Upper lobe of right lung (tissue), 1 donor: ENCODE data around the gene NPS. TPM values are rescaled to one million over a fixed set of nuclear protein-coding genes. Genes with fewer than 3 reads are reported as not detected.

ENCODE experiments used
- ATAC-seq: fragments of 200-7000 bp; cut with Tn5 transposase; one replicate; pipeline ENCODE4 v1.9.1; 2020; ENCODE audit warnings: mild to moderate bottlenecking, moderate library complexity
- DNase-seq: peaks from one replicate; pipeline ENCODE4 v3.0.0-alpha.2; 2020
- H3K27ac ChIP-seq: fragments of 200-600 bp; one replicate; pipeline ENCODE4 v1.8.0; 2022
- H3K27me3 ChIP-seq: fragments of 200-600 bp; one replicate; pipeline ENCODE4 v1.8.0; 2022; ENCODE audit warnings: mild to moderate bottlenecking
- H3K36me3 ChIP-seq: fragments of 200-600 bp; one replicate; pipeline ENCODE4 v1.8.0; 2022
- H3K4me1 ChIP-seq: fragments of 200-600 bp; one replicate; pipeline ENCODE4 v1.8.0; 2022
- H3K4me3 ChIP-seq: fragments of 200-600 bp; one replicate; pipeline ENCODE4 v1.8.0; 2022; ENCODE audit warnings: mild to moderate bottlenecking
- H3K9me3 ChIP-seq: fragments of 200-600 bp; one replicate; pipeline ENCODE4 v1.8.0; 2022
- intact Hi-C: fragments of 100-400 bp; cut with DNase I; formaldehyde crosslinking; loops from one replicate; pipeline ENCODE4 v1.11.0; 2022
- total RNA-seq: library from RNA; stranded (reverse); fragmentation: NEBNext Ultra II Directional; extraction: Animal tissue kit (Norgen Biotek cat#: 25700); gene quantifications from one replicate; pipeline ENCODE4 v1.2.1, GENCODE V29; 2021
- TF ChIP-seq, protein P1 (sequence below): fragments of 200-600 bp; IDR thresholded peaks from one replicate; pipeline ENCODE4 v1.8.0; 2022; ENCODE audit warnings: antibody characterized with exemption
- donor health status: DM: no; HTN: yes; CAD: no; lungs with severe emphysema.

Gene NPS
- total RNA-seq, 1 donor from 2014 or later: not detected

DNA sequence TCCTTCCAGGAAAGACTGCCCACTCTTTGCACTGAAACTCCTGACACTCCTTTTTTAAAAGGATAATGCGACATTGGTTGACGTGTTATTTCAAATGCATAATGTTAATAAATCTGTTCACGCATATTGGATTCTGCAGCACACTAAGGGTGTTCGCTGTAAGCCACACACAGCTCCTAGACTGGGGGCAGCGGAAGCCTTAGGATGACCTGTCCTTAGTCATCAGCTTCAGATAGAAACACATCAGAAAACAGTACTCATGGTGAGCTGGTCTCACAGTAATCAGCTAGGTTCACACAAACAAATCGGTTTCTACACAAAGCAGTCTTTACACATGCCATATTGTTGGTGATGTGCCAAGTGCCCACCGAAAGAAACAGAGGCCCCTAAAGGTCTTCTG is 4.3 kb downstream of the NPS start:
- Histone ChIP-seq H3K9me3 (no peaks in the 10 kb centered on the region), H3K4me3 (no peak overlapping the region), H3K4me1 (no peaks in the 10 kb centered on the region), H3K27ac (no peak overlapping the region), H3K36me3 (no peaks in the 10 kb centered on the region), H3K27me3 (no peaks in the 10 kb centered on the region)
- intact Hi-C loops: no loop called here
- TF ChIP-seq, protein P1, sequence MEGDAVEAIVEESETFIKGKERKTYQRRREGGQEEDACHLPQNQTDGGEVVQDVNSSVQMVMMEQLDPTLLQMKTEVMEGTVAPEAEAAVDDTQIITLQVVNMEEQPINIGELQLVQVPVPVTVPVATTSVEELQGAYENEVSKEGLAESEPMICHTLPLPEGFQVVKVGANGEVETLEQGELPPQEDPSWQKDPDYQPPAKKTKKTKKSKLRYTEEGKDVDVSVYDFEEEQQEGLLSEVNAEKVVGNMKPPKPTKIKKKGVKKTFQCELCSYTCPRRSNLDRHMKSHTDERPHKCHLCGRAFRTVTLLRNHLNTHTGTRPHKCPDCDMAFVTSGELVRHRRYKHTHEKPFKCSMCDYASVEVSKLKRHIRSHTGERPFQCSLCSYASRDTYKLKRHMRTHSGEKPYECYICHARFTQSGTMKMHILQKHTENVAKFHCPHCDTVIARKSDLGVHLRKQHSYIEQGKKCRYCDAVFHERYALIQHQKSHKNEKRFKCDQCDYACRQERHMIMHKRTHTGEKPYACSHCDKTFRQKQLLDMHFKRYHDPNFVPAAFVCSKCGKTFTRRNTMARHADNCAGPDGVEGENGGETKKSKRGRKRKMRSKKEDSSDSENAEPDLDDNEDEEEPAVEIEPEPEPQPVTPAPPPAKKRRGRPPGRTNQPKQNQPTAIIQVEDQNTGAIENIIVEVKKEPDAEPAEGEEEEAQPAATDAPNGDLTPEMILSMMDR: no peak
- DNase-seq (no peak), ATAC-seq (no peak)

DNA sequence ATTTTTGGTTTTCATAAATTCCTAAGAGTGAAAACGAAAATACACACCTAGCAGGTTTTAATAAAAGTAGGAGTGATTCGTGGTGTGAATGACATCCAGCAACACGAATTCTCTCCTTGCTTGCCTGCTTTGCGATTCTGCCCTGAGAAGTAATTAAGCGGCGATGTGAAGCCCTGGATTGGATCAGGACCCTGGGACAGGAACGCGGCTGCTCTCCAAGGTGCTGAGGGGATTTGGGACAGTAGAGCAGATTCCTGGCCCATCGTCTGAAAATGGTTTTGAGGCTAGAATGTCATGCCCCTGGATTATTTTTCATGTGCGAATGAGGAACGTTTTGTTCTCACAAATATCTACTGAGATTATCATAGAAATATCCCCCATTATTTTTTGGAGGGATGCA is 7.8 kb downstream of the NPS start:
- TF ChIP-seq, protein P1: no peak
- no peak overlapping the region for H3K4me3 ChIP-seq
- H3K36me3 ChIP-seq: no peaks in the 10 kb centered on the region
- H3K27me3 ChIP-seq: no peaks in the 10 kb centered on the region
- intact Hi-C loops: no loop called here
- H3K27ac ChIP-seq: no peak overlapping the region
- DNase-seq: no peak
- no peaks in the 10 kb centered on the region for H3K9me3 ChIP-seq
- no peaks in the 10 kb centered on the region for H3K4me1 ChIP-seq
- ATAC-seq: peak; percentile 34

DNA sequence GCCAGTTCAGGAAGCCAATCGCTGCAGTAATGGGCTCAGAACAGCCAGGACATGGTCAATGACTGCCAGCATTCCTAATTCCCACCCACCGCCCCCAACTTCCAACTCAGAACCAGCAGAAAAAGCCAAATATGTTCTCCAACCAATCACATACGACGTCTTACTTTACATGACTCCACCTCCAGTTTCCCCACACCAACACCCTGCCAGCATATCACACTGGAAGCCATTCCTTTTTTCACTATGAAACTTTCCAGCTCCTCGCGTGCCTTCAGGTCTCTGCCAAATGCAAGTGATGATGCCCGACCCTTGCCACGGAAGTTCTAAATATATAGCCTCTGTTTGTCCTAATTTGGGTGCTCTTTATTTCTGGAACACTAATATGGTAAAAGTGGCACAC is 12.5 kb downstream of the NPS start:
- H3K27me3 ChIP-seq: no peaks in the 10 kb centered on the region
- no peak overlapping the region for H3K27ac ChIP-seq
- ATAC-seq (no peak), DNase-seq (no peak)
- no peaks in the 10 kb centered on the region for H3K9me3 ChIP-seq
- H3K4me3 ChIP-seq: no peak overlapping the region
- no peaks in the 10 kb centered on the region for H3K36me3 ChIP-seq
- no peaks in the 10 kb centered on the region for H3K4me1 ChIP-seq
- TF ChIP-seq, protein P1: no peak
- intact Hi-C loops: no loop called here

DNA sequence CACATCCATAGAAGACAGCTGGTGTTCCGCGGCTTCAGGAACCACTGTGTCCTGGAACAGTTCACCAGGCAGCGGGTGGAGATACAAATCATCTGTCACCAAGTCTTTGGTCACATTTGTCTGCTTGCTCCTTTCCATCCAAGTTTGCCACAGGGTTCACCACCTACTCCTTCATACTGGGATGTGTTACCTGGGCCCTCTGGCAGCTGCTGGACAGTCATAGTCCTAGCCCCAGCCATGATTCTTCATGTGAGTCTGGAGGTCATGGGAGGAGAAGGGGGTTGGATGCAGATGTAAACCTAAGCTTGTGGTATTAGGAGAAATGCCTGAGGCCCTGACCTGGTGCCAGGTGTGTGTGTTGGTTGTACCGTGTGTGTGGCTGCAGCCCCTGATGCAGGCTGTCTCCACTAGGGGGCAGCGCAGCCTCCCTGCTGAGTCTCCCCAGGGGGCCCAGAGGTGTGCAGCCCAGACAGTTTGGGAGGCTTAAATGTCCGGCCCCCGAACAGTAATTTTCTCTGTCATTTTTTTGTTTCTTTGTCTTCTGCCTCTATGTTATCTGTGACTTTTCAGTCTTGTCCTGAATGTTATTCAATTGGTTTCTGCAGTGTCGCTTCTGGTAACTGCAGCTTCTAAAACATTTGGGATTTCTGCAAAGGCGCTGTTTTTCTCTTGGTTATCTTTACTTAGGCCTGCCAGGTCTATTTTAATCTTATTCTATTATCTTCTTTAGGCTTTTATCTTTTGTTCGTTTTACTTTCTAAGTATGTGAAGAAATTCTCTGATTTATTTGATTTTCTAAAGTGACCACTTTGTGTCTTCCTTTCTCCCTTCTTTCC is 14.8 kb downstream of the NPS start:
- intact Hi-C loops: no loop called here
- peak; percentile 79 for DNase-seq
- no peak overlapping the region for H3K4me3 ChIP-seq
- TF ChIP-seq, protein P1: peak; percentile 69
- ATAC-seq: peak; percentile 92
- no peak overlapping the region for H3K27ac ChIP-seq
- no peaks in the 10 kb centered on the region for H3K36me3 ChIP-seq
- H3K4me1 ChIP-seq: no peaks in the 10 kb centered on the region
- H3K27me3 ChIP-seq: no peaks in the 10 kb centered on the region
- H3K9me3 ChIP-seq: no peaks in the 10 kb centered on the region

DNA sequence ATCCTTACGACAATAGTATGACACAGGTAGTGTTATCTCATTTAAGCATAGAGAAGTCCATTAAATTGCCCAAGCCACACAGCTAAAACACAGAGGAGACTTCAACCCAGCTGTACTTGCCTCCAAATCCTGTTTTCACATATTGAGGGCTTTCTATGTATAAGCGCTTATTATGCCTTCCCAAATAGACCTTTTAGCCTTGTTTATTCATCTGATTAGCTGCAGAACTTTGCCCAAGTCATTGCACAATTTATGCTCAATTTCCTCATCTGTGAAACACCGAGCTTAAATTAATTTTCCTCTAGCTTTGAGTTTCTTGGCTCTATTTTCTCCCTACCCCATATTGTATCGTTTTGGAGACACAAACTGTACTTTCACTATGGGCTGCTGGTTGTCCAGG is 15.5 kb downstream of the NPS start:
- TF ChIP-seq, protein P1: no peak
- H3K27ac ChIP-seq: no peak overlapping the region

More for the DNA sequence above, 15.5 kb downstream of the NPS start:
- DNase-seq (no peak), ATAC-seq (no peak)
- Histone ChIP-seq H3K4me3 (no peak overlapping the region), H3K4me1 (no peaks in the 10 kb centered on the region), H3K27me3 (no peaks in the 10 kb centered on the region), H3K36me3 (no peaks in the 10 kb centered on the region), H3K9me3 (no peaks in the 10 kb centered on the region)
- intact Hi-C loops: no loop called here
